DND-41 (cell line): Measurements from ENCODE around the gene UGT1A8.

Source experiments
- ATAC-seq: fragments of 200-7000 bp; cut with Tn5 transposase; 3 replicates; pipeline ENCODE4 v1.9.1; 2021; ENCODE audit warnings: low read depth; ENCODE audit not compliant: insufficient read depth
- DNase-seq: peaks from one replicate; pipeline ENCODE4 v3.0.0-alpha.2; 2020
- H2AFZ ChIP-seq: 2 replicates; pipeline ENCODE4 v1.6.0; 2012; ENCODE audit warnings: low read depth, low read length
- H3K27ac ChIP-seq: 2 replicates; pipeline ENCODE4 v1.5.1; 2012; ENCODE audit warnings: low read length, inconsistent platforms
- H3K27me3 ChIP-seq: fragments of 200-600 bp; sonication (generic); 2 replicates; pipeline ENCODE4 v1.6.0; 2012; ENCODE audit warnings: low read length, mild to moderate bottlenecking, inconsistent platforms; ENCODE audit not compliant: insufficient read depth, poor library complexity
- H3K36me3 ChIP-seq: 2 replicates; pipeline ENCODE4 v1.5.1; 2012; ENCODE audit warnings: low read length, inconsistent platforms; ENCODE audit not compliant: insufficient read depth
- H3K4me1 ChIP-seq: 2 replicates; pipeline ENCODE4 v1.5.1; 2012; ENCODE audit warnings: mild to moderate bottlenecking, low read length; ENCODE audit not compliant: insufficient read depth
- H3K4me2 ChIP-seq: 2 replicates; pipeline ENCODE4 v1.6.0; 2012; ENCODE audit warnings: mild to moderate bottlenecking, moderate library complexity, low read length, inconsistent platforms; ENCODE audit not compliant: insufficient read depth
- H3K4me3 ChIP-seq, 2 experiments: fragments of 200-600 bp in 1 of 2; shearing (Covaris generic) in 1 of 2; 2 replicates each; pipeline ENCODE4 v1.5.1; 2012 to 2016; ENCODE audit warnings: inconsistent platforms in 2 of 2, low read length in 2 of 2, mild to moderate bottlenecking in 2 of 2, low read depth in 1 of 2, moderate library complexity in 1 of 2
- H3K79me2 ChIP-seq: 2 replicates; pipeline ENCODE4 v1.6.0; 2012; ENCODE audit warnings: low read length, inconsistent platforms; ENCODE audit not compliant: insufficient read depth
- H3K9ac ChIP-seq: 2 replicates; pipeline ENCODE4 v1.6.0; 2012; ENCODE audit warnings: low read depth, mild to moderate bottlenecking, inconsistent platforms, low read length, moderate library complexity
- H3K9me3 ChIP-seq: 2 replicates; pipeline ENCODE4 v1.5.1; 2012; ENCODE audit warnings: low read length, moderate library complexity, mild to moderate bottlenecking, inconsistent platforms; ENCODE audit not compliant: insufficient read depth, severe bottlenecking
- H4K20me1 ChIP-seq: 2 replicates; pipeline ENCODE4 v1.6.0; 2012; ENCODE audit warnings: low read length; ENCODE audit not compliant: insufficient read depth
- CTCF ChIP-seq: IDR thresholded peaks from 2 replicates; pipeline ENCODE4 v1.5.1; 2012; ENCODE audit warnings: borderline replicate concordance, low read length, moderate library complexity, mild to moderate bottlenecking; ENCODE audit not compliant: poor library complexity, severe bottlenecking; ENCODE audit errors: extremely low read depth
- EZH2 ChIP-seq: IDR thresholded peaks from 3 replicates; pipeline ENCODE4 v1.6.1; 2012; ENCODE audit warnings: borderline replicate concordance, low read depth, mild to moderate bottlenecking, moderate library complexity, low read length, inconsistent platforms; ENCODE audit not compliant: severe bottlenecking

The UGT1A8 gene

GRCh38 chr2:233712611-233713261, 95.3 kb downstream of the UGT1A8 start, which contains the start of gene UGT1A5:
UGT1A5 (plus strand) TSS chr2:233712907; CDS start chr2:233712992, 85 bp downstream.
- Histone ChIP-seq H4K20me1 (no peaks in the 10 kb centered on the region), H3K36me3 (no peaks in the 10 kb centered on the region), H3K27ac (no peak within 1 kb of the TSS), H3K4me2 (no peak within 1 kb of the TSS), H3K4me1 (no peaks in the 10 kb centered on the region), H3K79me2 (no peaks in the 10 kb centered on the region), H3K27me3 (peaks cover 7% of the 10 kb centered on the region), H3K9ac (no peak within 1 kb of the TSS), H3K9me3 (no peaks in the 10 kb centered on the region), H2AFZ (no peak within 1 kb of the TSS), H3K4me3 (no peak within 1 kb of the TSS)
- no peak for TF ChIP-seq CTCF
- ATAC-seq (no peak), DNase-seq (no peak)

GRCh38 chr2:233713262-233713615, 95.8 kb downstream of the UGT1A8 start:
- no peaks in the 10 kb centered on the region for H3K79me2 ChIP-seq
- ATAC-seq, result no peak; the same call in 2 of the 3 replicates

GRCh38 chr2:233714121-233714520, 96.7 kb downstream of the UGT1A8 start:
- Histone ChIP-seq H3K79me2 (no peaks in the 10 kb centered on the region), H3K4me1 (no peaks in the 10 kb centered on the region), H3K27me3 (peaks cover 7% of the 10 kb centered on the region), H3K9me3 (no peaks in the 10 kb centered on the region), H3K4me3 (no peak overlapping the region), H4K20me1 (no peaks in the 10 kb centered on the region), H3K4me2 (no peak overlapping the region), H3K9ac (no peak overlapping the region), H2AFZ (no peak overlapping the region), H3K27ac (no peak overlapping the region), H3K36me3 (no peaks in the 10 kb centered on the region)
- DNase-seq (no peak), ATAC-seq (no peak)
- no peak for TF ChIP-seq CTCF
- TF ChIP-seq EZH2, result no peak

More at GRCh38 chr2:233713262-233713615, 95.8 kb downstream of the UGT1A8 start:
- Histone ChIP-seq H3K9ac (no peak overlapping the region), H3K4me2 (no peak overlapping the region), H3K9me3 (no peaks in the 10 kb centered on the region), H3K4me3 (no peak overlapping the region), H3K27me3 (peaks cover 7% of the 10 kb centered on the region), H3K4me1 (no peaks in the 10 kb centered on the region), H3K36me3 (no peaks in the 10 kb centered on the region), H4K20me1 (no peaks in the 10 kb centered on the region), H3K27ac (no peak overlapping the region), H2AFZ (no peak overlapping the region)
- peak; percentile 10 for DNase-seq
- TF ChIP-seq EZH2, result no peak
- no peak for TF ChIP-seq CTCF

- Histone ChIP-seq H2AFZ (no peak within 1 kb of the TSS), H3K4me1 (no peaks in the 10 kb centered on the region), H3K79me2 (no peaks in the 10 kb centered on the region), H3K4me2 (no peak within 1 kb of the TSS), H3K4me3 (no peak within 1 kb of the TSS), H4K20me1 (no peaks in the 10 kb centered on the region), H3K9me3 (no peaks in the 10 kb centered on the region), H3K36me3 (no peaks in the 10 kb centered on the region), H3K27me3 (peaks cover 7% of the 10 kb centered on the region), H3K27ac (no peak within 1 kb of the TSS), H3K9ac (no peak within 1 kb of the TSS)
- no peak for DNase-seq
- no peak for ATAC-seq
- TF ChIP-seq CTCF (no peak), EZH2 (no peak)
Observed at GRCh38 chr2:233718552-233718951, 101.1 kb downstream of the UGT1A8 start, which contains the start of gene UGT1A4. UGT1A4 (plus strand) TSS chr2:233718736; CDS start chr2:233718821, 85 bp downstream.
